Measurements from ENCODE around the gene DIS3. TPM values are rescaled to one million over a fixed set of nuclear protein-coding genes. Genes with fewer than 3 reads are reported as not detected.

The DIS3 gene
- total RNA-seq, 1 donor from 2014 or later = 39.1 TPM

DNA sequence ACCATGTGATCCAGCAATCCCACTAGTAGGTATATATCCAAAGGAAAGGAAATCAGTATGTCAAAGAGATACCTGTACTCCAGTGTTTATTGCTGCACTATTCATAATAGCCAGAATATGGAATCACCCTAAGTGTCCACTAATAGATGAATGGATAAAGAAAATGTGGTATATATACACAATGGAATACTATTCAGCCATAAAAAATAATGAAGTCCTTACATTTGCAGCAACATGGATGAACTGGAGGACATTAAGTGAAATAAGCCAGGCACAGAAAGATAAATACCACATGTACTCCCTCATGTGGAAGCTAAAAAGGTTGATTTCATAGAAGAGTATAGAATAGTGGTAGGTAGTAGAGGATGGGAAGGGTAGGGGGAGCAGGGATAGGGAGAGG lies 30.5 kb downstream of the DIS3 start:
- Mint-ChIP-seq H3K36me3 (ENCODE audit: low read depth, unreplicated experiment) (peaks cover 29% of the 10 kb centered on the region), H3K27me3 (ENCODE audit: unreplicated experiment) (no peaks in the 10 kb centered on the region), H3K4me1 (ENCODE audit: unreplicated experiment) (no peaks in the 10 kb centered on the region), H3K4me3 (ENCODE audit: unreplicated experiment) (no peak overlapping the region), H3K9me3 (ENCODE audit: unreplicated experiment) (no peaks in the 10 kb centered on the region), H3K27ac (ENCODE audit: unreplicated experiment) (no peak overlapping the region)
- no peak for DNase-seq (ENCODE audit: low spot score)
- TF ChIP-seq, protein P1, sequence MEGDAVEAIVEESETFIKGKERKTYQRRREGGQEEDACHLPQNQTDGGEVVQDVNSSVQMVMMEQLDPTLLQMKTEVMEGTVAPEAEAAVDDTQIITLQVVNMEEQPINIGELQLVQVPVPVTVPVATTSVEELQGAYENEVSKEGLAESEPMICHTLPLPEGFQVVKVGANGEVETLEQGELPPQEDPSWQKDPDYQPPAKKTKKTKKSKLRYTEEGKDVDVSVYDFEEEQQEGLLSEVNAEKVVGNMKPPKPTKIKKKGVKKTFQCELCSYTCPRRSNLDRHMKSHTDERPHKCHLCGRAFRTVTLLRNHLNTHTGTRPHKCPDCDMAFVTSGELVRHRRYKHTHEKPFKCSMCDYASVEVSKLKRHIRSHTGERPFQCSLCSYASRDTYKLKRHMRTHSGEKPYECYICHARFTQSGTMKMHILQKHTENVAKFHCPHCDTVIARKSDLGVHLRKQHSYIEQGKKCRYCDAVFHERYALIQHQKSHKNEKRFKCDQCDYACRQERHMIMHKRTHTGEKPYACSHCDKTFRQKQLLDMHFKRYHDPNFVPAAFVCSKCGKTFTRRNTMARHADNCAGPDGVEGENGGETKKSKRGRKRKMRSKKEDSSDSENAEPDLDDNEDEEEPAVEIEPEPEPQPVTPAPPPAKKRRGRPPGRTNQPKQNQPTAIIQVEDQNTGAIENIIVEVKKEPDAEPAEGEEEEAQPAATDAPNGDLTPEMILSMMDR (IDR thresholded peaks at IDR 0.05; ENCODE audit: unreplicated experiment) = no peak

DNA sequence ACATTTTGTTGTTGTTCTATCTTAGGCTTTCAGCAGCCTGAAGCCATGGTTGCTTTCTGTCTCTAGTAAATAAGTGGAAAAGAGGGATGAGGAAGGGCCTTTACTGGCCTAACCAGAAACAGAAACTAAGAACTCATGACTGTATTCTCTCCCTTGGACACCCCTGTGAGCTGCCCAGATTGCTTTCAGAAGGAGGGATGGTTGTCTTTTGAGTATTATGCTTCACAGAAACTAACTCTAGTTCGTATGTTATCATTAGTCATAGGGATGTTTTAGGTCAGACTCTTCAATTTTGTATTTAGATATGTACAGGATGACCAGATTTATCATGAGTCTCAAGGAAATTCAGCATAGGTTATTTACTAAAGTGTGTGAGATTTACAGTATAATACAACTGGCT lies 36.4 kb downstream of the DIS3 start:
- Mint-ChIP-seq H3K4me3 (ENCODE audit: unreplicated experiment) (no peak overlapping the region), H3K36me3 (ENCODE audit: low read depth, unreplicated experiment) (peaks cover 7% of the 10 kb centered on the region), H3K27ac (ENCODE audit: unreplicated experiment) (no peak overlapping the region), H3K9me3 (ENCODE audit: unreplicated experiment) (no peaks in the 10 kb centered on the region), H3K4me1 (ENCODE audit: unreplicated experiment) (no peaks in the 10 kb centered on the region), H3K27me3 (ENCODE audit: unreplicated experiment) (peaks cover 1% of the 10 kb centered on the region)
- DNase-seq (ENCODE audit: low spot score) = no peak
- TF ChIP-seq, protein P1 (IDR thresholded peaks at IDR 0.05; ENCODE audit: unreplicated experiment) = no peak

DNA sequence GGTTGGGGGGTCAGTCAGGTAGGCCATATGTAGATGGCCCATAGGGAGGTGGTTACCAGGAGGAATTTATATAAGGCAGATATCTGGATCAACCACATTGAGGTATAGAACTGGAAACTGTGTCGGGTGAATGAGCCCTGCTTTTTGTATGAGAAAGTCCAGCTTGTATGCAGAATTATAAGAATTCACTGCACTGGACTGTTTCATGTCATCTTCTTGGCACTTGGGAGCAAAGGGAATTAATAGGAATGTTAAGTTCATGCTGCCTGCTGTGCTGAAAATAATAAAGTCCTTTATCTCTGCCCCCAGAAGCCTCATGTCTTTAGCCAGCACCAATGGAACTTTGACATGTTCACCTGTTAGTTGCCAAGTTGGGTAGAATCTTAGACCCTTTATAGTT lies 41.7 kb downstream of the DIS3 start:
- Mint-ChIP-seq H3K9me3 (ENCODE audit: unreplicated experiment) (no peaks in the 10 kb centered on the region), H3K36me3 (ENCODE audit: low read depth, unreplicated experiment) (no peaks in the 10 kb centered on the region), H3K4me3 (ENCODE audit: unreplicated experiment) (no peak overlapping the region), H3K4me1 (ENCODE audit: unreplicated experiment) (no peaks in the 10 kb centered on the region), H3K27ac (ENCODE audit: unreplicated experiment) (no peak overlapping the region), H3K27me3 (ENCODE audit: unreplicated experiment) (peaks cover 1% of the 10 kb centered on the region)
- DNase-seq (ENCODE audit: low spot score) = no peak
- TF ChIP-seq, protein P1 (IDR thresholded peaks at IDR 0.05; ENCODE audit: unreplicated experiment) = no peak

DNA sequence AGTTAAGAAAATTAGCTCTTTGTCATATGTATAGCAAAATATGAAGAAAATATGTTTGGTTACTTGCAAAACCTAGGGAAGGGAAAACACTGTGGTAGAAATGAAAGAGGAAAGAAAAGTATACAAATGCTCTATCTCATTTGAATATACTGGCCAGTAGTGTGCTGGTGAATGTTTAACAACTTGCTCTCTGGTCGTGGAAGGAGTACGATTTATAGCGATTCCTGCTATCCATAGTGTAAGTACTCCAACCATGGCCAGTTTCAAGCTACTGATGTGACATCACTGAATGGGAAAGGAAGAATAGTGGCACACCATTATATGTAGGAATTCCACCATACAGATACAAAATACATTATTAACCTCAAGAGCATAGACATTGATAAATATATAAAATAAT lies 44.7 kb downstream of the DIS3 start:
- Mint-ChIP-seq H3K36me3 (ENCODE audit: low read depth, unreplicated experiment) (no peaks in the 10 kb centered on the region), H3K27me3 (ENCODE audit: unreplicated experiment) (peaks cover 1% of the 10 kb centered on the region)

DNA sequence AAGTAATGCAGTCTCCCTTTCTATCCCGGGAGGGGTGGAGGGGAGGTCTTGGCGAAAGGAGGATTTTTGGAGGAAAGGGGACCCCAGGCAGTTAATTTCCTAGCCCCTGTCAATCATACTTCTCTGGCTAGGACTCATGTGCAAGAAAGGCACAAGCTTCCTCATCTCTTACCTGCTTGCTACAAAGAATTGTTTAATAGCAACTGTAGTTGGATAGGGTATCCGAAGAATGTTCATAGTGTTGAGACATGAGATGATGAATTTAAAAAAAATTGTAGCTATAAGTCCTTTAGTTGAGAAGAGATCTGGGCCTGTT lies 53.5 kb downstream of the DIS3 start:
- Mint-ChIP-seq H3K4me1 (ENCODE audit: unreplicated experiment) (peaks cover 18% of the 10 kb centered on the region), H3K27ac (ENCODE audit: unreplicated experiment) (peak overlapping the region; percentile 67)

More for the DNA sequence above, 44.7 kb downstream of the DIS3 start:
- no peak overlapping the region for H3K4me3 Mint-ChIP-seq (ENCODE audit: unreplicated experiment)
- H3K9me3 Mint-ChIP-seq (ENCODE audit: unreplicated experiment) = no peaks in the 10 kb centered on the region
- H3K4me1 Mint-ChIP-seq (ENCODE audit: unreplicated experiment) = no peaks in the 10 kb centered on the region
- TF ChIP-seq, protein P1 (IDR thresholded peaks at IDR 0.05; ENCODE audit: unreplicated experiment) = no peak
- H3K27ac Mint-ChIP-seq (ENCODE audit: unreplicated experiment) = no peak overlapping the region
- DNase-seq (ENCODE audit: low spot score) = no peak

More for the DNA sequence above, 53.5 kb downstream of the DIS3 start:
- Mint-ChIP-seq H3K27me3 (ENCODE audit: unreplicated experiment) (peaks cover 9% of the 10 kb centered on the region), H3K9me3 (ENCODE audit: unreplicated experiment) (no peaks in the 10 kb centered on the region), H3K4me3 (ENCODE audit: unreplicated experiment) (peak overlapping the region; percentile 97), H3K36me3 (ENCODE audit: low read depth, unreplicated experiment) (peaks cover 7% of the 10 kb centered on the region)
- DNase-seq (ENCODE audit: low spot score) = no peak
- TF ChIP-seq, protein P1 (IDR thresholded peaks at IDR 0.05; ENCODE audit: unreplicated experiment) = no peak

Data from endothelial cell (in vitro differentiated cells).